ENCODE measurements around the gene SPATA6. TPM values are rescaled to one million over a fixed set of nuclear protein-coding genes. Genes with fewer than 3 reads are reported as not detected.
"Not testable (repeated sequence)": the region's sequence is repeated elsewhere in the genome, so short reads cannot be mapped to it uniquely, and the experiment has no call there.

Gene SPATA6
- total and polyA plus RNA-seq, 2 experiments from 2014 or later: 3.4 to 4.5 TPM

- TF ChIP-seq EZH2phosphoT487 (IDR thresholded peaks at IDR 0.05; ENCODE audit: low read depth, severe bottlenecking, unreplicated experiment) (no peak), CTCF (IDR thresholded peaks at IDR 0.05; ENCODE audit: poor library complexity) (no peak), EZH2 (IDR thresholded peaks at IDR 0.05; ENCODE audit: borderline replicate concordance) (no peak)
- Histone ChIP-seq H3K4me1 (ENCODE audit: insufficient read depth) (no peaks in the 10 kb centered on the region), H3K9me2 (replicated peaks; ENCODE audit: insufficient read depth) (no peaks in the 10 kb centered on the region), H3K9me3 (ENCODE audit: low read depth) (peaks cover 2% of the 10 kb centered on the region), H3K4me3 (no peak overlapping the region), H3K36me3 (replicated peaks; ENCODE audit: insufficient read depth, low read depth) (no peaks in the 10 kb centered on the region), H2AFZ (no peak overlapping the region), H4K20me1 (ENCODE audit: insufficient read depth, poor library complexity, severe bottlenecking) (no peaks in the 10 kb centered on the region), H3K4me2 (no peak overlapping the region), H3K27me3 (no peaks in the 10 kb centered on the region), H3K79me2 (no peaks in the 10 kb centered on the region), H3K27ac (no peak overlapping the region)
- 89% methylated on average over 4 of the region's 4 CpGs for WGBS (ENCODE audit: low lambda C conversion rate, missing lambda C conversion rate)
- no peak for DNase-seq (ENCODE audit: low spot score)
Observed at GRCh38 chr1:48291421-48291820, 180.6 kb downstream of the SPATA6 start.

GRCh38 chr1:48285525-48285924 is 186.5 kb downstream of the SPATA6 start:
- H3K4me3 ChIP-seq: no peak overlapping the region
- no peak overlapping the region for H3K27ac ChIP-seq
- H3K4me1 ChIP-seq (ENCODE audit: insufficient read depth): no peaks in the 10 kb centered on the region
- TF ChIP-seq CTCF (IDR thresholded peaks at IDR 0.05; ENCODE audit: poor library complexity) (no peak), EZH2 (IDR thresholded peaks at IDR 0.05; ENCODE audit: borderline replicate concordance) (no peak), EZH2phosphoT487 (IDR thresholded peaks at IDR 0.05; ENCODE audit: low read depth, severe bottlenecking, unreplicated experiment) (no peak)
- DNase-seq (ENCODE audit: low spot score): no peak
- no peak overlapping the region for H2AFZ ChIP-seq
- H4K20me1 ChIP-seq (ENCODE audit: insufficient read depth, poor library complexity, severe bottlenecking): no peaks in the 10 kb centered on the region
- H3K36me3 ChIP-seq (replicated peaks; ENCODE audit: insufficient read depth, low read depth): no peaks in the 10 kb centered on the region
- no peaks in the 10 kb centered on the region for H3K9me2 ChIP-seq (replicated peaks; ENCODE audit: insufficient read depth)
- H3K27me3 ChIP-seq: no peaks in the 10 kb centered on the region
- H3K9me3 ChIP-seq (ENCODE audit: low read depth): peaks cover 5% of the 10 kb centered on the region
- WGBS (ENCODE audit: low lambda C conversion rate, missing lambda C conversion rate): 92% methylated on average over 3 of the region's 3 CpGs
- no peaks in the 10 kb centered on the region for H3K79me2 ChIP-seq
- no peak overlapping the region for H3K4me2 ChIP-seq

GRCh38 chr1:48284696-48285420 is 187.1 kb downstream of the SPATA6 start:
- not testable (repeated sequence) for H3K4me3 ChIP-seq; H3K9me3 ChIP-seq (ENCODE audit: low read depth); DNase-seq (ENCODE audit: low spot score); H3K79me2 ChIP-seq; H2AFZ ChIP-seq; H3K4me1 ChIP-seq (ENCODE audit: insufficient read depth); H3K27ac ChIP-seq; H3K36me3 ChIP-seq (replicated peaks; ENCODE audit: insufficient read depth, low read depth); H3K27me3 ChIP-seq; H4K20me1 ChIP-seq (ENCODE audit: insufficient read depth, poor library complexity, severe bottlenecking); H3K4me2 ChIP-seq; H3K9me2 ChIP-seq (replicated peaks; ENCODE audit: insufficient read depth)
- WGBS (ENCODE audit: low lambda C conversion rate, missing lambda C conversion rate): 72% methylated on average over 10 of the region's 10 CpGs

- not testable (repeated sequence) for H3K4me1 ChIP-seq (ENCODE audit: insufficient read depth); H3K27me3 ChIP-seq; H3K4me3 ChIP-seq; H3K9me3 ChIP-seq (ENCODE audit: low read depth); H3K36me3 ChIP-seq (replicated peaks; ENCODE audit: insufficient read depth, low read depth); H3K79me2 ChIP-seq; H3K27ac ChIP-seq; H3K4me2 ChIP-seq; DNase-seq (ENCODE audit: low spot score); H3K9me2 ChIP-seq (replicated peaks; ENCODE audit: insufficient read depth); H4K20me1 ChIP-seq (ENCODE audit: insufficient read depth, poor library complexity, severe bottlenecking); H2AFZ ChIP-seq
Observed at GRCh38 chr1:48282329-48282728, 189.7 kb downstream of the SPATA6 start.

GRCh38 chr1:48277437-48277836 is 194.6 kb downstream of the SPATA6 start:
- not testable (repeated sequence) for H4K20me1 ChIP-seq (ENCODE audit: insufficient read depth, poor library complexity, severe bottlenecking); H3K4me3 ChIP-seq; H3K9me2 ChIP-seq (replicated peaks; ENCODE audit: insufficient read depth); H3K27me3 ChIP-seq; H3K4me1 ChIP-seq (ENCODE audit: insufficient read depth); H3K79me2 ChIP-seq; DNase-seq (ENCODE audit: low spot score); H3K27ac ChIP-seq; H3K36me3 ChIP-seq (replicated peaks; ENCODE audit: insufficient read depth, low read depth); H3K4me2 ChIP-seq; H2AFZ ChIP-seq; H3K9me3 ChIP-seq (ENCODE audit: low read depth)
- WGBS (ENCODE audit: low lambda C conversion rate, missing lambda C conversion rate): 97% methylated on average over 10 of the region's 10 CpGs
